ENCODE measurements around the gene GNA15.
"Not testable (repeated sequence)": the region's sequence is repeated elsewhere in the genome, so short reads cannot be mapped to it uniquely, and the experiment has no call there.

Gene GNA15

DNA sequence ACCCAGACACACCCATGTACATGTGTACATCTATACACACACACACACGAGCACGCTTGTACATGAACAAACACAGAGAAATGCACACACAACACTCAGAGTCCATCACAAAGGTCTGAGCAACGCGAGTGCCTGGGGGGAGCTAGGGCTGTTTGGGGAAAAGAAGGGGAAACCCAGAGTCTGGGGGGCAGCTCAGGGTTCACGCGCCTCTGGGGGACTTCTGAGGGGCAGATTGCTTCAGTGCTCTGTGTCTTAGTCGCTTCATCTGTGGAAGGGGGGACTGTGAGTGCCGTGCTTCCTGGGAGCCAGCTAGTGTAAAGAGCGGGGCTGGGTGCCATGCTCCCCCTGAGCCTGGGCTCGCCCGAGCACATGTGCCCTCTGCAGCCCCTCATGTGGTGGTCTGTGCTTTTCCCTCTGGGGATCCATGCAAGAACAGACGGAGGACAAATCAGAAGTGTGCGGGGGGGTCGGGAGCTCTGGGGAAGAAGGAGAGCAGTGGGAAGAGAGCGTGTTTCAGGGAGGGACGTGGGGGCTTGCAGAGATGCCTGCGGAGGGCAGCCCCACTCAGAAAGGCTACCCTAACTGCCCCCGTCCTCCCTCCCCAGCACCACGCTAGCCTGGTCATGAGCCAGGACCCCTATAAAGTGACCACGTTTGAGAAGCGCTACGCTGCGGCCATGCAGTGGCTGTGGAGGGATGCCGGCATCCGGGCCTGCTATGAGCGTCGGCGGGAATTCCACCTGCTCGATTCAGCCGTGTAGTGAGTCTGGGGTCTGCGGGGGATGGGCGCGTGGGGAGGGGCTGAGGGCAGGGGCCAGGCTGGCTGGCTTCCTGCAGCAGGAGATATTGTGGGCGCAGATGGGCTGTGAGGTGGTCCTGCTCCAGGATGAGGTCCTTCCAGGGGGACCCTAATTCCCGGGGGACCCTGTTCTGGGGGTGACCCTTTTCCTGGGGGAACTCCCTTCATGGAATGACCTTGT lies 14.0 kb downstream of the GNA15 start:
- no peak for DNase-seq (ENCODE audit: low spot score)

DNA sequence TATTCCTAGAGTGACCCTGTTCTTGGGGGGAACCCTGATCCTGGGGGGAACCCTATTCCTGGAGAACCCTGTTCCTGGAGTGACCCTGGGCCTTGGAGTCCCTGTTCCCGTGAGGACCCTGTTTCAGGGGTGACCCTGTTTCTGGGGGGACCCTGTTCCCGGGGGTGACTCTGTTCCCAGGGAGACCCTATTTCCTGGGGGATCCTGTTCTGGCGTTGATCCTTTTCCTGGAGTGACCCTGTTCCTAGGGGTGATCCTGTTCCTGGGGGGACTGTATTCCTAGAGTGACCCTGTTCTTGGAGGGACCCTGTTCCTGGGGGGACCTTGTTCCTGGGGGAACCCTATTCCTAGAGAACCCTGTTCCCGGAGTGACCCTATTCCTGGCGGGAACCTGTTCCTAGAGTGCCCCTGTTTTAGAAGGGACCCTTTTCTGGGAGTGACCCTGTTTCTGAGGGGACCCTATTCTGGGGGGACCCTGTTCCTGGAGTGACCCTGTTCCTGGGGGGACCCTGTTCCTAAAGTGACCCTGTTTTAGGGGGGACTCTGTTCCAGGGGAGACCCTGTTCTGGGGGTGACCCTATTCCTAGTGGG lies 15.0 kb downstream of the GNA15 start:
- peak; percentile 38 for DNase-seq (ENCODE audit: low spot score)

DNA sequence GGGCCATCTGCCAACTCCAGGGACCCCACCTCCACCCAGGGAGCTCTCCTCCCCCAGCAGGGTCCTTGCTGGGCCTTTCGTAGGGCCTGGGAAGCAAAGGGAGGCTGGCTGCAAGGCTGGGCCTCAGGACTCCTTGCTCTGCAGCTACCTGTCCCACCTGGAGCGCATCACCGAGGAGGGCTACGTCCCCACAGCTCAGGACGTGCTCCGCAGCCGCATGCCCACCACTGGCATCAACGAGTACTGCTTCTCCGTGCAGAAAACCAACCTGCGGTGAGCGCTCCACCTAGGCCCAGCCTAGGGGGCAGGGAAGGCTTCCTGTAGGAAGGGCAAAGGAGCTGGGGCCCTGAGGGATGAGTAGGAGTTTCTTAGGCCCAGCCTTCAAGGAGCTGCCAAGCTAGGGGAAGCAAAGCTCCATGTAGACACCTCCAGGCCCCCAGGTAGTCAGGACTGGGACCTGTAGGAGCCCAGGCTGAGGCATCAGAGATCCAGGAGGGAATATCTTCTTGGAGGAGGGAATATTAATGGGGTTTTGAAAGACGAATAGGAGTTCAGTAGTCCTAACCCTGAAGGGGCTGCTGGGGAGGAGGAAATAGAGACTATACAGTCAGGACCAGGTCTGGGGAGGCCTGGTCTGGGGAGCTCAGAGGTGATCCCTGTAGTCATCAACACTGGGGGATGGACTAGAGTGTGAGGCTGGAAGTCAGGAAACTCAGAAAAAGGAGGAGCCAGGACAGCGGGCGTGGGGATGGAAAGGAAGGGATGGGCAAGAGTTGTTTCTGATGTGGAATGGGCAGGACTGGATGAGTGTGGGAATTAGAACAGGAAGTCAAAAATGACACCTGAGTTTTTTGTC lies 16.0 kb downstream of the GNA15 start:
- DNase-seq (ENCODE audit: low spot score): no peak

DNA sequence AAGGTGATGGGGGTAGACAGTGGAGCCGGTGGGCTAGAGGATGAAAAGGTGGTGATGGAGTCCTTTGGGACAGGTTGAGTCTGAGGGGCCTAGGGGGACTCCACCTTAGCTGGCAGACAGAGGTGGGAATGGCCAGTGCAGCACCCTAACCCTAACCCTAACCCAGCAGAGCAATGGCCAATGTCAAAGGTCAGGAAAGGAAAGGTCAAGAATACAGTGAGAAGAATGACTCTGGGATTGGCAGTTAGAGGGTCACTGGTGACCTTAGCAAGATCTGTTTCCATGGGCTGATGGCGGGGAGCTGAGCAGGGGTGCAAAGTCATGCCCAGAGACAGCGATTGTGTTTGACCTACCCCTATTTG lies 16.6 kb downstream of the GNA15 start:
- no peak for DNase-seq (ENCODE audit: low spot score)

DNA sequence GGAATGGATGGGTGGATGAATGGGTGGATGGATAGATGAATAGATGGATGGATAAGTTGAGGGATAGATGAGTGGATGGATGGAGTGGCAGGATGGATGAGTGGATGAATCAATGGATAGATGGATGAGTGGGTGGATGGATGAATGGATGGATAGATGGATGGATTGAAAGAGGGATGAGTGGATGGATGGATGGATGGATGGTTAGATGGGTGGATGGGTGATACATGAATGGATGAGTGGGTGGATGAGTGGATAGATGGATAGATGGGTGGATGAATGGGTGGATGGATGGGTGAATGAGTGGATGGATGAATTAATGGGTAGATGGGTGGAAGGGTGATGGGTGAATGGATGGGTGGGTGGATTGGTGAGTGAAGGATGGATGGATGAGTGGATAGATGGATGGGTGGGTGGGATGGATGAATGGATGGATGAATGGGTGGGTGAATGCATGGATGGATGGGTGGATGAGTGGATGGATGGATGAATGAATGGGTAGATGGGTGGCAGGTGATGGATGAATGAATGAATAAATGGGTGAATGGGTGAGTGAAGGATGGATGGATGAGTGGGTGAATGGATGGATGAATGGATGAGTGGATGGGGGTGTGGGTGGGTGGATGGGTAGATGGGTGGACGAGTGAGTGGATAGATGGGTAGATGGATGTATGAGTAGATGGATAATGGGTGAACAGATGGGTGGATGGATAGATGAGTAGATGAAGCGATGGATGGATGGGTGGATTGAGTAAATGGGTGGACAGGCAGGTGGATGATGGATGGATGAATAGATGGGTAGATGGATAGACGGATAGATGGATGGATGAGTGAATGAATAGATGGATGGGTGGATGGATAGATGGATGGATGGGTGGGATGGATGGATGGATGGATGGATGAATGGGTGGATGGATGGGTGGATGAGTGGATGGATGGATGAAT lies 17.7 kb downstream of the GNA15 start:
- DNase-seq (ENCODE audit: low spot score): no peak

GRCh38 chr19:3154447-3154846 lies 18.6 kb downstream of the GNA15 start:
- DNase-seq (ENCODE audit: low spot score): not testable (repeated sequence)

DNA sequence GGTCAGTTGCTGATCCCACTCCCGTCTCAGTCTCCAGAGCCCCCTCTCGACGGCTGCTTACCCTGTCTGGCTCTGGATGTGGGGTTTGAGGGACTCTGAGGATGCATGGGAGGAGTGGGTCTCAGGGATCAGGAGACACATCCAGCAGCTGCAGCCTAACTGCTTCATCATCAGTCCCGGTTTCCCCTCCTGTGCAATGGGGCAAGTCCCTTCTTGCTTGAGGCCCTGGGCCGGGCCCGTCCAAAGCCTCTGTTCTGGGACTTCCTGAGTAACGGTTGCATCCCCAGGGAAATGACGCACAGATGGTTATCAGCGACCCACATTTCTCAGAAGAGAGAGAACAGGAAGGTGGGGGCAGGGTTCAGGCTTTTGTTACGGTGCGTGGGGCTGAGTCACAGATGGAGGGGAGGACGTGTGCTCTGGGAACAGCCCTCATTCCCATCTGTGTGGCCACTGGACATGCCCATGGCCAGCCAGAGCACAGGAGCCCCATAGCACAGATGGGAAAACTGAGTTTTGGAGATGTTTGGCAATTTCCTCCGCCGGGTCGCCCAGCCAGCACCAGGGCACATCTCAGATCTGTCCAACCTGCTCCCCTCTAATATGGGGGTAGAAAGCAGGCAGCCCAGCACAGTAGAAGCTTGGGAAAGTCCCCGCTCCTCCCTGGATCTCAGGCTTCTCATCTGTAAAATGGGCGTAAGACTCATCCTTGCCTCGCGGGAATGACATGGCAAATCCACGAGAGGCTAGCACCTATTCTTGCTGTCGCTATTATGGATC lies 19.3 kb downstream of the GNA15 start:
- no peak for DNase-seq (ENCODE audit: low spot score)

DNA sequence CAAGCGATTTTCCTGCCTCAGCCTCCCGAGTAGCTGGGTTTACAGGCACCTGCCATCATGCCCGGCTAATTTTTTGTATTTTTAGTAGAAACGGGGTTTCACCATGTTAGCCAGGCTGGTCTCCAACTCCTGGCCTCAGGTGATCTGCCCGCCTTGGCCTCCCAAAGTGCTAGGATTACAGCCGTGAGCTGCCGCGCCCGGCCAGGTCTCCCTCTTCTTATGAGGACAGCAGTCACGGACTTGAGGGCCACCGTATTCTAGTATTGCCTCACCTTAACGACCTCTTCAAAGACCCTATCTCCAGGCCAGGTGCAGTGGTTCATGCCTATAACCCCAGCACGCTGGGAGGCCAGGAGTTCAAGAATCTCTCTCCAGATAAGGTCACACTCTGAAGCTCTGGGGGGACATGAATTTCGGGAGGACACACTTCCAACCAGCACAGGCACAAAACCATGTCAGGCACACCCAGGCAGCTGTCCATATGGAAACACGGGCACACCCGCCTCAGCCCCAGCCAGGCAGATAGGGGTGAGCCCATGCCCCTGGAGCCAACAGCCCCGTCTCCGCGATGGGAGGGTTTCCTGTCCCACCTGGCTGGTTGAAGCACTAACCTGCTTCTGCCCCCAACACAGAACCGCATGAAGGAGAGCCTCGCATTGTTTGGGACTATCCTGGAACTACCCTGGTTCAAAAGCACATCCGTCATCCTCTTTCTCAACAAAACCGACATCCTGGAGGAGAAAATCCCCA lies 21.4 kb downstream of the GNA15 start:
- no peak for DNase-seq (ENCODE audit: low spot score)

- DNase-seq (ENCODE audit: low spot score): no peak
These were observed 23.7 kb downstream of the GNA15 start for GRCh38 chr19:3159565-3159964.

- DNase-seq (ENCODE audit: low spot score): no peak
These were observed 24.4 kb downstream of the GNA15 start for GRCh38 chr19:3160219-3160618.

DNA sequence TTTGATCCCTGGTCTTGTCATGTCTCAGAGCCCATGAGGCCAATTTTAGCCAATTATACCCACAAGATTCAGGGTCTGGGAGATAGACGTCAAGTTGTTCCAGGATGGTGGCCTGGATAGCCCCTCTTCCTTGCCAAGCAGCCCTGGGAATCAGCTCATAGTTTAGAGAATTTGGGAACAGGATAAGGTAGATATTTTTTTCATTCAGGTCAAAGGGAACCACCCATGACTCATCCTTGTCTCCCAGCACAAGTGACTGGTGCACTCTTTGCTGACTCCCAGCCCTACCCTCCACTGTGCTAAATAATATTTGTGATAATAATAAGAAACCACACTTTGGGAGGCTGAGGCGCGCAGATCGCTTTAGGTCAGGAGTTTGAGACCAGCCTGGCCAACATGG lies 25.6 kb downstream of the GNA15 start:
- DNase-seq (ENCODE audit: low spot score): no peak

GRCh38 chr19:3162418-3163229 lies 26.8 kb downstream of the GNA15 start:
- no peak for DNase-seq (ENCODE audit: low spot score)

GRCh38 chr19:3163230-3163886 lies 27.5 kb downstream of the GNA15 start:
- peak; percentile 80 for DNase-seq (ENCODE audit: low spot score)

GRCh38 chr19:3163943-3164342 lies 28.1 kb downstream of the GNA15 start:
- no peak for DNase-seq (ENCODE audit: low spot score)

- no peak for DNase-seq (ENCODE audit: low spot score)
These were observed 31.9 kb downstream of the GNA15 start for GRCh38 chr19:3167533-3168272.

GRCh38 chr19:3171894-3172672 lies 36.2 kb downstream of the GNA15 start:
- no peak for DNase-seq (ENCODE audit: low spot score)

- DNase-seq (ENCODE audit: low spot score): not testable (repeated sequence)
These were observed 36.8 kb downstream of the GNA15 start for GRCh38 chr19:3172673-3173000.
